ENCODE results near the gene ASTL. TPM values are rescaled to one million over a fixed set of nuclear protein-coding genes. Genes with fewer than 3 reads are reported as not detected.
"Not testable (repeated sequence)": the region's sequence is repeated elsewhere in the genome, so short reads cannot be mapped to it uniquely, and the experiment has no call there.

ASTL gene
- 0.18 and 2.5 TPM in 2 replicates for total RNA-seq (2014; rRNA removed; shearing (Covaris generic))

- DNase-seq (ENCODE audit: low spot score), result peak; percentile 92
These were observed at the start of gene ASTL for GRCh38 chr2:96138179-96139145. TSS of gene ASTL (minus strand) at chr2:96138502. CDS start at chr2:96138436, 66 bp downstream.

- no peak for DNase-seq (ENCODE audit: low spot score)
These were observed 48.3 kb upstream of the ASTL start for GRCh38 chr2:96186562-96186961.

- no peak for DNase-seq (ENCODE audit: low spot score)
These were observed 47.2 kb upstream of the ASTL start for GRCh38 chr2:96185516-96185915.

GRCh38 chr2:96184989-96185388 is 46.7 kb upstream of the ASTL start:
- no peak for DNase-seq (ENCODE audit: low spot score)

- DNase-seq (ENCODE audit: low spot score), result no peak
These were observed 45.9 kb upstream of the ASTL start for GRCh38 chr2:96184188-96184587.

- DNase-seq (ENCODE audit: low spot score), result no peak
These were observed 43.2 kb upstream of the ASTL start for GRCh38 chr2:96181529-96181928.

- DNase-seq (ENCODE audit: low spot score), result no peak
These were observed 42.2 kb upstream of the ASTL start for GRCh38 chr2:96180521-96180920.

GRCh38 chr2:96180002-96180401 is 41.7 kb upstream of the ASTL start:
- no peak for DNase-seq (ENCODE audit: low spot score)

- no peak for DNase-seq (ENCODE audit: low spot score)
These were observed 38.4 kb upstream of the ASTL start for GRCh38 chr2:96176661-96177060.

- no peak for DNase-seq (ENCODE audit: low spot score)
These were observed 37.6 kb upstream of the ASTL start for GRCh38 chr2:96175951-96176350.

- DNase-seq (ENCODE audit: low spot score), result peak; percentile 92
These were observed 36.2 kb upstream of the ASTL start for GRCh38 chr2:96174251-96175144.

GRCh38 chr2:96171831-96172230 is 33.5 kb upstream of the ASTL start:
- DNase-seq (ENCODE audit: low spot score), result no peak

- DNase-seq (ENCODE audit: low spot score), result no peak
These were observed 32.3 kb upstream of the ASTL start for GRCh38 chr2:96170626-96171025.

GRCh38 chr2:96169868-96170507 is 31.7 kb upstream of the ASTL start:
- DNase-seq (ENCODE audit: low spot score), result no peak

- DNase-seq (ENCODE audit: low spot score), result no peak
These were observed 29.2 kb upstream of the ASTL start for GRCh38 chr2:96167407-96168013.

- DNase-seq (ENCODE audit: low spot score), result no peak
These were observed 26.3 kb upstream of the ASTL start for GRCh38 chr2:96164459-96165184.

- no peak for DNase-seq (ENCODE audit: low spot score)
These were observed 25.6 kb upstream of the ASTL start for GRCh38 chr2:96163768-96164429.

- no peak for DNase-seq (ENCODE audit: low spot score)
These were observed 25.1 kb upstream of the ASTL start for GRCh38 chr2:96163415-96163767.

- DNase-seq (ENCODE audit: low spot score), result peak; percentile 82
These were observed 23.6 kb upstream of the ASTL start for GRCh38 chr2:96161898-96162297.

GRCh38 chr2:96160366-96160765 is 22.1 kb upstream of the ASTL start:
- DNase-seq (ENCODE audit: low spot score), result not testable (repeated sequence)

All from HT-29 (cell line).